GM19397 (cell line): Measurements from ENCODE around the gene NFIL3.
A peak's percentile ranks its signal among the peaks of the same experiment; 100 is the strongest.

Source experiments
- ATAC-seq: cut with Tn5 transposase; IDR thresholded peaks from one replicate; pipeline ENCODE4 v1.9.1; 2021; ENCODE audit warnings: mild to moderate bottlenecking, moderate library complexity; ENCODE audit not compliant: unreplicated experiment

Gene NFIL3

GRCh38 chr9:91361291-91362050, 62.2 kb downstream of the NFIL3 start, which contains the start of gene AUH:
AUH (minus strand) TSS chr9:91361918; CDS start chr9:91361889, 29 bp downstream.
- peak; percentile 92 for ATAC-seq

- ATAC-seq, result no peak
Observed at GRCh38 chr9:91360551-91361290, 62.9 kb downstream of the NFIL3 start.

GRCh38 chr9:91359734-91360470, 63.7 kb downstream of the NFIL3 start:
- no peak for ATAC-seq

- no peak for ATAC-seq
Observed at GRCh38 chr9:91359083-91359482, 64.5 kb downstream of the NFIL3 start.
